ENCODE results near the gene BOD1L1.

The BOD1L1 gene

DNA sequence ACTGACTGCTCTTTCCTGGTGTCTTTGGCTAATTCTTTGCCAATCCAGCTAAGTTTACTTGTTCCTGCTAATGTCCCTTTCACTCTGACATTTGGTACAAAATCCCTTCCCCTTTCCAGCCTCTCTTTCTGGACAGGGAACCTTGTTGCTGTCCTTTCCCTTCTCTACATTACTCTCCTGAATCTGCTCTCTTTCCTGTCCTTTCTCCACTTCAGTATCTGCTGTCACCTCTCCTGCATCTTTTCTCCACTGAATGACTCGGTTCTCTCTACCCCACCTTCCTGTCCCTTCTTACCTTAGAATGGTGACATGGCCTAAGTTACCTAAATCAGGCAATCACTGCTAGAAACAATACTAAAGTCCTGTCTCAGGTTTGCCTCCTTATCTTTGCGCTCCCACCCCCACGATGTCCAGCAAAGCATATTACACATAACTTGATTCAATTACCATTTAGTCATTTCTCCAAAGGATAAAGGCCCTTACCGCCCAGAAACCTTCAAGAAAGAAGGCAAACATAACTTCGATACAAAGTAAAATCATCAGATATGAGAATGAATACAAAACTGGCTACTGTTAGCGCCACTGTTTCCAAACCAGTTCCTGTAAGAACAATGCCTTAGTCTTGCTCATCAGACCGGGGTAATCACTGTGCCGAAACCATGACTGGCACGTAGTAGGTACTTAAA is 890 bp downstream of the BOD1L1 start:
- no peak for DNase-seq (ENCODE audit: low read depth in 1 of 2, low spot score in 1 of 2)

DNA sequence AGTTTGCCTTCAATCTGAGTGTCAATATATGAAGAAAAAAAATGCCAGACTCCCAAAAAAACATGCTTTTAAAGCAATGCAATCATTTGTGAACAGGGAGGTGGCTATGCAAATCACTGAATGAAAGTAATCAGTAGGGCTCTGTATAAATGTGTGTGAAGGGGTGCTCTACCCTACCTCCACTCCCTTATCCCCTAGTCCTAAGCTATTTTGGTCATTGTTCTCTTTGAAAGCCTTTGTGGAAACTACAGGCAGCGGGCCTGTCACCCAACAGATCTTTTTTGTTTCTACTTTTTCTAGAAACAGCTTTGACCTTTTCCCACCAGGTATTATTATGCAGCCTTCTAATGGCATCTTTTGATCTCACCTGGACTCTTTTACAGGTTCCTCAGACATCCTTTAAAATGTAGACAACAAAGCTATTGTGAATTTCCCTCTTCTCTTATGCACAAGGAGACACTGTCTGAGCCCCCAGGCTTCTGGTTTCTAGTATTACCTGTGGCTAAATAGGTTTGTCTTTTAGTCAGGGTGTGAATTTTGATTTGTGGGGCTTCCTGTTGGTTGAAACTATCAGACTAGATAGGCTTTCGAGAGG is 9.2 kb downstream of the BOD1L1 start:
- DNase-seq (ENCODE audit: low read depth in 1 of 2, low spot score in 1 of 2): no peak

DNA sequence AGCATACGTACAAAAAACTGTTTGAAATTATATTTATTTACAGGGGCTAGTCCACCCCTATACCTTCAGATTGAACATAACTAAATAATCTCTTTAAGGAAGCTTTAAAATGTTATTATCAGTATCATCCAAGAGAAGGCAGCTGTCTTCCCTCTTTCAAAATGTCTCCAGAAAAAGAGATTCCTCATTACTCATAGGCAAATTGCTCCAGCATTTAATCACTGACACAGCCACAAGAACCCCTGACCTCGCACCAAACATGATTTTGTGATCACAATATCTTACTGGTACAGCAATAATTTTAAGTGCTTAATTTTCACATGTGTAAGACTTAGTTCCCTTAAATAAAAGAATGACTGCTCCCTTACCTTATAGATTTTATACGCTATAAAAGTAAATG is 9.7 kb downstream of the BOD1L1 start:
- DNase-seq (ENCODE audit: low read depth in 1 of 2, low spot score in 1 of 2): no peak

DNA sequence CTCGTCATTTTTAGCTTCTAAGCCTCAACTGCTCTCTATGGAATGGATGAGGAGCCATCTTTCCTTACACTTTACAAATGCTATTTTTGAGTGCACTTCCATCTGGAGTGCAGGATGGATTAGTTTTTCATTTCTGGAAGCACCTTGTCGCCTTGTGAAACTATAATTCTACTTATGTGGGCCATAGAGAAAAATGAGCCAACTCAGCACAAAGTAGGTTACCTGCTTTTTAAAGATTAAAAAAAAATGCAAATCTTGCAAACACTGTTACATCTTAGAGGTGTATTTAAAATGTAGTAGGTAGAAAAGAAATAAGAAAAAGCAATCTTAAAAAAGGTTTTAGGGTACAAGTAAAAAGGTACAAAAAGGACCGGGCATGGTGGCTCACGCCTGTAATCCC is 10.9 kb downstream of the BOD1L1 start:
- DNase-seq (ENCODE audit: low read depth in 1 of 2, low spot score in 1 of 2): no peak

DNA sequence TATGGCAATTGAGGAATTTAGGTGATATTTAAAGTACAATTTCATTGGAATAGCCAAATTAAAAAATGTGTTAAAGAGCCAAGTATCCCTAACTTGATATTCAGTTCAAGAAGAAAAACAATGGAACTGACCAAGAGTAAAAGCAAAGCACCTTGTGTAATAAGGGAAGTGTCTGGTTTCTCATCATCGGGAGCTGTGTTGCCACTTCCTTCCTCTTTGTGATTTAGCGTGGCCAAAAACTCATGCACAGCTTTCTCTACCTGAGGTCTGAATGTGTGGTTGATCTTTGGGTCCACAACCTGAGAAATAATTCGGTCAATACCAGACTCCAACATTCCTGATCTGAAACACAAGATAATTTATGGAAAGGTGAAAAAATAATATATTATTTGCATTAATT is 12.4 kb downstream of the BOD1L1 start:
- no peak for DNase-seq (ENCODE audit: low read depth in 1 of 2, low spot score in 1 of 2)

DNA sequence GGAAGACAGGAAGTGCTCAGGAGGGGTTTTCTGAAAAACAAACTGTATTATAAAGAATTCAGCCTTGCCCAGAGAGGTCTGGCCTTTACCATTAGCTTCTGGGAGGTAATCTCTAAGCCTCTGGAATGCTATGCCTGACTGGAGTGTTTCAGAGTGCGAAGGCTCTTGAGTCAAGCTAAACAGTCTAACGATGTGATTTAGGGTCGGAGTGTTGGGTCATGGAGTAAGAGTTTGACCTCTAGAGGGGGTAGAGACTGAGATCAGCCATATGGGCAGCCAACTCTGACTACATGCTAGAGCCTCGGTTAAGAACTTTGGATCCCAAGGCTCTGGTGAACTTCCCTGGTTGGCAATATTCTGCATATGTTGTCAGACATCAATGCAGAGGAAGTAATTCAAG is 15.0 kb downstream of the BOD1L1 start:
- no peak for DNase-seq (ENCODE audit: low read depth in 1 of 2, low spot score in 1 of 2)

DNA sequence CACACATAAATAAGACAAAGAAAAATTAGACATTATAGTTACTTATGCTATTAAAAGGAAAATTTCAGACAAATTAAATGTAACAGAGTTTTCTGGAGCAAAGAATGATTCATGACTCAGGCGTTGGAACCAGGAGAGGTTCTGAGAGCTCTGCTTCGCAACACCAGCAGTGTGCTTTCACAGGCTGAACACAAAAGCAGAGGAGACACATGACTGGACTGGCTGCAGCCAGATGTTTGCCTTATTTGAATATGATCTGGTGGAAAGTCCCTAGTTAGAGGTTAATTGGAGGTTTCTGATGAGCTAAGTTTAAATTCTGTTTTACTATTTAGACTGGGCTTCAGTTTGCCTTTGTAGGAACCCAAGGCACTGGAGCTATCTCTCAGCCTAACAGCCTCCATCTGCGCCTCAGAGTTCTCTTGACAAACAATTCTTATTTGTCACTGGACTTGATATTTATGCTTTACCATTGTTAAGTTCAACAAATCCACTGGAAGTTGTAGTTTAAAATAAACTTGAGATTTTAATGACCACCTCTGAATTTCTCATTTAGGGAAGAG is 16.2 kb downstream of the BOD1L1 start:
- DNase-seq (ENCODE audit: low read depth in 1 of 2, low spot score in 1 of 2): no peak

DNA sequence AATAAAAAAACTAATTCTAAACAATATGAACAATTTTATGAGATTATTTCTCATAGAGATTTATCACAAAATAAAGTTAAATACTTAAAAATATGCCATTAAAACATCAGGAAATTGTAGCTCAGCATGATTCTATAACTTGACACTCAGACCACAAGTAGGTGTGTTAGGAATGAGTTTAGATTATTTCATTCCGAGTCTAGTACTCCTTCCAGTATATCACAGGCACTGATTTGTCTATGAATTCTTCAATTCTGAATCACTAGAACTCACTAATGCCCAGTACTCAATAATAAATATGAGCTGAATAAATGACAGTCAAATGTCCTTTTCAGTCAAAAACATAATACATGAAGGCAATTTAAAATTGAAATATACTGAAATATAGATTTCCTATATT is 22.2 kb downstream of the BOD1L1 start:
- DNase-seq (ENCODE audit: low read depth in 1 of 2, low spot score in 1 of 2): no peak

DNA sequence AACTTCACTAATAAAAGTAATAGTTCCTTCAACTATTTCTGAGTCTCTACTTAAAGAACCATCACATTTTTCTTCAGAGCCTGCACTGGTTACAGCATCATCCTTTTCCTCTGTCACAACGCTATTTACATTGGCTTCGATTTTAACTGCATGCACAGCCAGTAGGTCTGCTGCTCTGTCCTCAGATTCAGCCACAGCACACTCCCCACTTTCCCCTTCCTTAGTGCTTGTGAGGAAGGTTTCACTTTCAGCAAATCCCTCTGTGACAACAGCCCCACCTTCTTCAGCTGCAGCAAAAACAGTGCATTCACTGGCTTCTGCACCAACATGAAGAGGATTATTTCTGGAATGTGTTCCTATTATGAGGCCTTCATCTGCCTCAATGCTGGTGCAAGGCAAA is 25.7 kb downstream of the BOD1L1 start:
- no peak for DNase-seq (ENCODE audit: low read depth in 1 of 2, low spot score in 1 of 2)

DNA sequence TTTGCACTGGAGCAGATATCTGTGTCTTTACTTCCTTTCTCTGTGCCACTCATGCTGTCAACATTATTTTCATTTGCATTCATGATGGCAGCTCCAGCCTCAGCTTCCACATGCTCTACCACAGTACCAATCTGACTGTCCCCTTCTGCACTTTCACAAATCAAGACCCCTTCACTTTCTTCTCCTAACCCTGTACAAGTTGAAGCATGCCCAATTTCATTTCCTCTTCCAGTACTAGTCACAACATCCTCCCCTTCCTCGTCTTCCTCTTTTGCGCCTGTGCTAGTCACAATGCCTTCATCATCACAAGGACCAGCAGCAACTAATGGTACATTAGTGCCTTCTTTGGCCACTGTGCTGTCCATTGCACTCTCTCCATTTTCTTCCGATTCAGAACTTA is 26.5 kb downstream of the BOD1L1 start:
- no peak for DNase-seq (ENCODE audit: low read depth in 1 of 2, low spot score in 1 of 2)

DNA sequence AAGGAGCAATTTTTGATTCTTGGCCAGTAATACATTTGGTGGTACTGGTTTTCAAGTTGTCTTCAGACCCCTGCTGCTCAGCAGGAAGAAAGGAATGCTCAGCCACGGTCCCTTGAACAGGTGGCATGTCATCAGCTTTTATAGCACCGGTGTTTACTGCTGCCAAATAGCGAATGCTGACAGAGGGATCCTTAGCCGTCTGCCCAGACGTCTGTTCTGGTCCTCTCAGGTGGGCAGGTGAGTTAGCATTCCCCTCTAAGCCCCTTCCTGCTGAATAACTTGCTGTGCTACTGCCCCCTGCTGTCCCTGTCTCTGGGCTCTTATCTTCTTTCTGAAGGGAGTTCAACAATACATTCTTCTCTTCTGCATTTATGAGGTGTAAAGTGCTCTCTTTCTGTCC is 28.4 kb downstream of the BOD1L1 start:
- no peak for DNase-seq (ENCODE audit: low read depth in 1 of 2, low spot score in 1 of 2)

DNA sequence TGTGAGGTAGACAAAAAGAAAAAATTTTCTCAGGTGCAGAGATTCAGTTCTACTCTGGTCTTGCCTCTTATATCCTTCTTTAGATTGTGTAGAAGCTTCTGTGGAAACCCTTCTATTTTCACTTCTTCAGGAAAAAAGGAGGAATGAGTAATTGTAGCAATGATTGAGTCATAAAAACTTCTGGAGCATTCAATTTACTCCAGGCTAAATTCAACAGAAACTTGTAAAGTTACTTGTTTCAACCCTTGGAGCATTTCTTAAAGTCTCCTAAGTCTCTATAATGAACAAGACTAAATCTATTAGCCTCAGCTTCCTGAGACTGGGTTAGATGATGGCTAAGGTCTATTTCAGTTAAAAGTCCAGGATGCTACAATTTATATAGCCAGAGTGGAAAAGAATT is 29.9 kb downstream of the BOD1L1 start:
- DNase-seq (ENCODE audit: low read depth in 1 of 2, low spot score in 1 of 2): no peak

DNA sequence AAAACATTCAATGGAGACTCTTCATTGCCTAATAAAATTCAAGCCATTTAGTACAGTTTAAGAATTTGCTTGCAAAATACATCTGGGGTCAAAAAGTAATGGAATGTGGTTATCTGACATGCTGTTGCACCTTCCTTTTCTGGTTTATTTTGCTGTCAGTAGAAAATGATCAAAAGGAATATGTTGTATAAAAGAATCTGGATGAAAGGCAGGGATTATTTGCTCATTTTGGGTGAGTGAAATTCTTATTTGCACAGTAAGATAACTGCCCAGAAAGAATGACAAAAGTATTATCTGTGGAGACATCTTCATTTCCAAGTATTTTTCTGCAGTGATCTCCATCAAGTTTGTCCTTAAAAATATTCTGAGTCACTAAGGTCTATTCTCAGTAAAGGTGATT is 30.4 kb downstream of the BOD1L1 start:
- DNase-seq (ENCODE audit: low read depth in 1 of 2, low spot score in 1 of 2): no peak

DNA sequence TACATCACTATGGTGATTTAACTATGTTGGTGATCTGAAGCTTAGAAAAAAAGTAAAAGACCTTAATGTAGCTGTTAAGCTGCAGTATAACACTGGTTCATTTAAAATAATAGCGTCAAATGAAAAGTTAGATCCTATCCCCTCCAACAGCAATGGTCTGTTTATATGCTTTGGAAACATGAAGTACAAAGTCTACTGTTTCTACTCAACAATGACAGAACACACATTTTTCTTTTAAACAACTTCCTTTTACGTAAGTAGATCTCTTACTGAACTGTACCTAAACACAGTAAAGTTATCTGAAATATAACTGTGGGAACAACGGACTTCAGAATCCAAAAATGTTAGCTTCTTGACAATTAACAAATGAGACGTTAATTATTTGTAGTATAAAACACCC is 35.3 kb downstream of the BOD1L1 start:
- no peak for DNase-seq (ENCODE audit: low read depth in 1 of 2, low spot score in 1 of 2)

DNA sequence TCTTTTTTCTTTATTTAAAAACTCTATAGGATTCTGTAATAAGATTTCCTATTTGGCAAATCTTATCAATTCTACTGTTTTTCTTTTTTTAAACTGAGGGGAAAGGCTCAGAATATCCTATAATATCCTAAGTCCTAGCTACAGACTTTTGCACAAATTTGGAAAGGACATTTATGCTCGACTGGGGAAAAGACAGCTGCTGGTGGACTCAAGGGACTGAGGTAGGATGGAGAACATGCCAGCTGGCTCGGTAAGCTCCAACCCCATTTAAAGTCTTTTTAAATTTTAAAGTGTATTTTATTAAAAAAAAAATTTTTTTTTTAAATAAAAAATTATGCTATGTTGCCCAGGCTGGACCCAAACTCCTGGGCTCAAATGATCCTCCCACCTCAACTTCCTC is 36.8 kb downstream of the BOD1L1 start:
- no peak for DNase-seq (ENCODE audit: low read depth in 1 of 2, low spot score in 1 of 2)

DNA sequence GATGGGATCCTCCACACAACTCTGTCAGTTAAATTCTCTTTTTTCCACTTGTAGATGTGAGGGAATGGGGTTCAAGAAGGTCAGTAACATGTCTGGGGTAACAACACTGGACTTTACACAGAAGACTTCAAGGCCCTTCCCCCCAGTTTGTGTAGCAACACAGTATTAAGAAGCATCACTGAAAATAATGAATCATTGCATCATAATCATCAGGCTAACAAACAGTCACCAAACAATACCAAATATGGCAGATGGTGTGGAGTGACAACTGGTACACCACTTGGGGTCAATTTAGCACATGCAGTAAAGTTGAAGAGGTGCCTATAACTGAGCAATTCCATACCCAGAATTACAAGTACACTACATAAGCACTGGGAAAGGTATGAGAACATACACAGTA is 38.6 kb downstream of the BOD1L1 start:
- no peak for DNase-seq (ENCODE audit: low read depth in 1 of 2, low spot score in 1 of 2)

DNA sequence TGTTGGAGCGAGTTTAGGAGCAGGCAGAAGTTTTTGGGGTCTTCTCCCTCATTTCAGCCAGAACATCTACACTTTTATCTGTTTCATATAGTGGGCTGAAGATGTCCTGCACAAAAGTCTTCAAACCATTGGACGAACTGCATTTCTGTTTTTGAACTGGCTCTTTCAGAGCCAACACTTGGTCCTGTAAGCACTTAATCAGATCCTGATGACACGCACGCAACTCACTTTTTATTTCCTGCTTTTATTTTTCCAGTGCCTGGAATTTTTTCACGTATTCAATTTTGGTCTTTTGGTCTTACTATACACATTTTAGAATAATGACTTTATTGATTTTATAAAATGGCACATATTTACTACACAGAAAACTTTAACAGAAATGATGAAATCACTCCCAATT is 43.0 kb downstream of the BOD1L1 start:
- DNase-seq (ENCODE audit: low read depth in 1 of 2, low spot score in 1 of 2): no peak

DNA sequence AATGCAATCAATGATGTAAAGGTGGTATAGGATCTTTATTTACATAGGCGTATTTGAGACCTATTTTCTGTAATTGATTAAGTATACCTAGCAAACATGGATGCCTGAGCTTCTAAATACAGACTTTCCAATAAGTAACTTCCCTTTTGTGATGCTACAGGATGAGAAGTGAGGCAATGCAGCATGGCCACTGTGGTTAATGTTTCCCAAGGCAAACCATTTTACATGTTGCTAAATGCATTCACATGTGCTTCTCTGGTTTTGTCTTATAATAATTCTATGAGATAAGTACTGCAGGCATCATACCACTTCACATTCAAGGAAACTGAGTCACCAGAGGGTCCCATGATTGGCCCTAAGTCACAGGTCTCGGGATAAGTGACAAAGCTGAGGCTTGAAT is 47.5 kb downstream of the BOD1L1 start:
- no peak for DNase-seq (ENCODE audit: low read depth in 1 of 2, low spot score in 1 of 2)

DNA sequence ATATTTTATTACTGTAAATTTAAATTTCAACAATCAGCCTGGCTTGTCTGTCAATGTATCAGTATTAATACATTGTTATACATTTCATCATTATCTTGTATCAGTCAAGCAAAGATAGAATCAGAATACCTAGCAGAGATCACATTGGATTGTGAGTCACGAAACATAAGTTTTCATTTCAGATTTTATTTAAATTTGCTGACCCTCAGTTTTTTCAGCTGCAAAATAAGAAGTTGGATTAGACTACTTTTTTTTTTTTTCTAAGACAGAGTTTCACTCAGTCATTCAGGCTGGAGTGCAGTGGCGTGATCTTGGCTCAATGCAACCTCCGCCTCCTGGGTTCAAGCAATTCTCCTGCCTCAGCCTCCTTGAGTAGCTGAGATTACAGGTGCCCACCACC is 49.9 kb downstream of the BOD1L1 start:
- DNase-seq (ENCODE audit: low read depth in 1 of 2, low spot score in 1 of 2): no peak

DNA sequence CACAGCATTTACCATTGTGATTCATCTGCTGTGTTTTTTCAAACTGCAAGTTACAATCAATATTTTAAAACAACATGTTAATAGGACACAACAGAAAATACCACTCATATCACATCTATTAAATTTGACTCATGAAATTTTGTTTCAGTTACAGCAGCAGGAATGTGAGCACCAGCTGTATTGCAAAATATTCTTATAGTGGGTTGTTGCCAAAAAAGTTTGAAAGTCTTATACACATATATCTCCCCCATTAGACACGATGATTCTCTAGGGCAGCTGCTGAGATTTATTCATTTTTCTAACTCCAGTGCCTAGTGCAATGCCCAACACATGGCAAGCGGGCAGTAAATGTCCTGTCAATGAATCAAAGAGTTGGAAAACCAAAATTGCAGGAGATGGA is 56.6 kb downstream of the BOD1L1 start:
- DNase-seq (ENCODE audit: low read depth in 1 of 2, low spot score in 1 of 2): no peak

DNA sequence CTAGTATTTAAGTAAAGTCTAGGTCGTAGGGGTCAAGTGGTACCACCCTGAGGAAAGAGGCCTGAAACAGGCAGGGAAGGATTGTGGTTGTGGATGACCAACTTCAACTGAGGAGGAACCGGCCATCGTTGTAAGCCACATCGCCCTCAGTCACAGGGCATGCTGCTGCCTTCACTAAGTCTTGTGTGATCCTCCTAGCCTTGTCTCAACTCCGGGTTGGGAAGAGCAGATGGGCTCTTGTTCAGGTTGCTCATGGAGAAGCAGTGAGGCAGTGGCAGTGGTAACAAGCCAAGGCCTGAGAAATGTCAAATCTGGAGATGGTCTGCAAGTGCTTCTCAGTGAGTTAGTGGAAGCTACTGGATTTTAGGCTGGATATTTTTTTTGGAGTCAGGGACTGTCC is 60.4 kb downstream of the BOD1L1 start:
- DNase-seq (ENCODE audit: low read depth in 1 of 2, low spot score in 1 of 2): no peak

DNA sequence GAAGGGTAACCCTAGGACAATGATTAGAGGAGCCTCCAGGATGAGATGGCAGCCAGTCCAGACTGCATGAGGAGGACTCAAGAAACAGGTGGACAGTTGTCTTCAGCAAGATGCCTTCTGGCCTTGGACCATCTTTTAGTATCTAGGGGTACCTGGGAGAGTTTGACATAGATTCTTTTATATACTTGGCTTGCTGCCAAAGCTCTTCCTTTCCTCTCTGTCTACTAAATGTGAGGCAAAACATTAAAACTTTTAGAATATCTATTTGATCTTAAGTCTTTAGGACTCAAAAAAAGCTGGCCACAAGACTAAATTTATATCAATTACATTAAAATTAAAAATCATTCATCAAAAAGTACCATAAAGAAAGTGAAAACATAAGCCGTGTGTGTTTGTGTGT is 64.6 kb downstream of the BOD1L1 start:
- no peak for DNase-seq (ENCODE audit: low read depth in 1 of 2, low spot score in 1 of 2)

DNA sequence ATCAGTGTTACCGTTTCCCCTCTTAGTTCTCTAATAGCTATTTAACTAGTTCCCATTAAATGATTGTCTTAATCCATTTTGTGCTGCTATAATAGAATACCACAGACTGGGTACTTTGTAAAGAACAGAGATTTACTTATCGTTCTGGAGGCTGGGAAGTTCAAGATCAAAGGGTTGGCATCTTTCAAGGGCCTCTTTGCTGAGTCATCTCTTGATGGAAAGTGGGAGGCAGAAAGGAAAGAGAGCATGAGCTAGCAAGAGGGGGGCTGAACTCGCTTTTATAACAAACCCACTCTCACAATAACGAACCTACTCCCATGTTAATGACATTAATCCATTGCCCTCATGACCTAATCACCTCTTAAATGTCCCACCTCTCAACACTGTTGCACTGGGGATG is 65.9 kb downstream of the BOD1L1 start:
- DNase-seq (ENCODE audit: low read depth in 1 of 2, low spot score in 1 of 2): no peak
